Gastrocnemius medialis (tissue), 4 donors: ENCODE data around the gene DLL4.

Experiments
- CTCF ChIP-seq, 5 experiments: fragments of 450-650 bp in 3 of 5; fragments of 200-600 bp in 2 of 5; sonication (generic) in 2 of 5; IDR thresholded peaks in 4 of 5; conservative IDR thresholded peaks in 1 of 5; 1 replicate in 4 of 5; 2 replicates in 1 of 5; pipeline ENCODE4 v1.5.1; 2016 to 2019; ENCODE audit warnings: antibody characterized with exemption in 5 of 5, mild to moderate bottlenecking in 3 of 5, moderate library complexity in 3 of 5
- POLR2A ChIP-seq, 2 donors: fragments of 450-650 bp; IDR thresholded peaks; one replicate each; pipeline ENCODE4 v1.6.1; 2017; ENCODE audit warnings: antibody characterized with exemption in 2 of 2, mild to moderate bottlenecking in 2 of 2, moderate library complexity in 2 of 2

- no peak for TF ChIP-seq CTCF (IDR thresholded peaks at IDR 0.05 in 4 of 5, conservative IDR thresholded peaks at IDR 0.05 in 1 of 5)
- no peak for TF ChIP-seq POLR2A (IDR thresholded peaks at IDR 0.05)
These were observed 3.0 kb downstream of the DLL4 start for GRCh38 chr15:40932156-40932555.
